Stimulated activated CD8-positive, alpha-beta memory T cell treated with anti-CD3 and anti-CD28 coated beads, Interleukin-15, amount 100 ng/mL, for 48 hours (primary cell): ENCODE measurements around the gene GRAMD4.

Experiments used
- DNase-seq, 2 donors: peaks; one replicate each; pipeline ENCODE4 v3.0.0-alpha.2; 2020; ENCODE audit warnings: low read depth in 2 of 2

The GRAMD4 gene

GRCh38 chr22:46688949-46689348 is 68.8 kb downstream of the GRAMD4 start:
- DNase-seq, result no peak

- no peak for DNase-seq
These were observed 70.0 kb downstream of the GRAMD4 start for GRCh38 chr22:46690146-46690545.

- no peak for DNase-seq
These were observed 71.4 kb downstream of the GRAMD4 start for GRCh38 chr22:46691571-46691970.

GRCh38 chr22:46693634-46694415 is 73.6 kb downstream of the GRAMD4 start:
- no peak for DNase-seq

- DNase-seq, result no peak
These were observed 74.4 kb downstream of the GRAMD4 start for GRCh38 chr22:46694416-46695170.

GRCh38 chr22:46695346-46696228 is 75.4 kb downstream of the GRAMD4 start:
- DNase-seq, result no peak

GRCh38 chr22:46696229-46696518 is 76.0 kb downstream of the GRAMD4 start:
- DNase-seq, result no peak

- no peak for DNase-seq
These were observed 76.4 kb downstream of the GRAMD4 start for GRCh38 chr22:46696614-46697013.

- no peak for DNase-seq
These were observed 77.8 kb downstream of the GRAMD4 start for GRCh38 chr22:46697811-46698515.

- no peak for DNase-seq
These were observed 78.9 kb downstream of the GRAMD4 start for GRCh38 chr22:46699091-46699490.

- no peak for DNase-seq
These were observed 81.1 kb downstream of the GRAMD4 start for GRCh38 chr22:46701262-46701661.

GRCh38 chr22:46703171-46703995 is 83.2 kb downstream of the GRAMD4 start:
- no peak for DNase-seq

- no peak for DNase-seq
These were observed 83.8 kb downstream of the GRAMD4 start for GRCh38 chr22:46703996-46704370.

GRCh38 chr22:46706060-46706459 is 85.9 kb downstream of the GRAMD4 start:
- DNase-seq, result no peak

- no peak for DNase-seq
These were observed 87.1 kb downstream of the GRAMD4 start for GRCh38 chr22:46707305-46707704.

GRCh38 chr22:46707827-46708570 is 87.8 kb downstream of the GRAMD4 start:
- DNase-seq, result no peak

GRCh38 chr22:46708766-46709330 is 88.7 kb downstream of the GRAMD4 start:
- DNase-seq, result no peak

- DNase-seq, result no peak
These were observed 90.6 kb downstream of the GRAMD4 start for GRCh38 chr22:46710806-46711205.

GRCh38 chr22:46712288-46712687 is 92.1 kb downstream of the GRAMD4 start:
- no peak for DNase-seq

GRCh38 chr22:46714550-46714949 is 94.4 kb downstream of the GRAMD4 start:
- DNase-seq, result no peak
